ENCODE data around the gene RABGAP1L.

RABGAP1L gene

DNA sequence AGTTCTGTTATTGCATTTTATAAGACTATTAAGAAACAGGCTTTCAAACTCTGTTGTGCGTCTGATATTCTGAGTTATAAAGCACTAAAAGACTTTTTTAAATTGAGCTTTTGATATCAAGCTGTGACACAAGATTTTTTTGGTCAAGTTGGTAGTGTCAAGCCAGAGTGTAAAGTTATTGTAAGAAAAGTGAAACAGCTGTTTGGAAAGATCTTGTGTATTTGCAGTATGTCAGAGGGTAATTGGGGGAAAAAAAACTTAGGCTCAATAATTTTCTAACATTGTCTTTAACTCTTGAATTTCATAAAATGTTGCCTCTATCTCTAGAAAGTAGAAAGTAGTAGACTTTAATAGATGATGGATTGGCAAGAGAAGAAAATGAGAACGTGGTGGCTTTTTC is 844.2 kb downstream of the RABGAP1L start:
- H3K4me1 ChIP-seq, result no peaks in the 10 kb centered on the region
- H3K9me3 ChIP-seq (ENCODE audit: control insufficient read depth, low read length), result no peaks in the 10 kb centered on the region
- H3K4me3 ChIP-seq (ENCODE audit: low read depth, low read length), result no peak overlapping the region
- no peaks in the 10 kb centered on the region for H3K27me3 ChIP-seq (ENCODE audit: control insufficient read depth, insufficient read depth, low read length)
- H3K4me2 ChIP-seq (ENCODE audit: low read length), result no peak overlapping the region
- H3K9ac ChIP-seq, result no peak overlapping the region
- no peak overlapping the region for H3K27ac ChIP-seq
- no peak overlapping the region for H2AFZ ChIP-seq
- no peaks in the 10 kb centered on the region for H3K36me3 ChIP-seq (ENCODE audit: control insufficient read depth, insufficient read depth, low read length)
- TF ChIP-seq, protein P1, sequence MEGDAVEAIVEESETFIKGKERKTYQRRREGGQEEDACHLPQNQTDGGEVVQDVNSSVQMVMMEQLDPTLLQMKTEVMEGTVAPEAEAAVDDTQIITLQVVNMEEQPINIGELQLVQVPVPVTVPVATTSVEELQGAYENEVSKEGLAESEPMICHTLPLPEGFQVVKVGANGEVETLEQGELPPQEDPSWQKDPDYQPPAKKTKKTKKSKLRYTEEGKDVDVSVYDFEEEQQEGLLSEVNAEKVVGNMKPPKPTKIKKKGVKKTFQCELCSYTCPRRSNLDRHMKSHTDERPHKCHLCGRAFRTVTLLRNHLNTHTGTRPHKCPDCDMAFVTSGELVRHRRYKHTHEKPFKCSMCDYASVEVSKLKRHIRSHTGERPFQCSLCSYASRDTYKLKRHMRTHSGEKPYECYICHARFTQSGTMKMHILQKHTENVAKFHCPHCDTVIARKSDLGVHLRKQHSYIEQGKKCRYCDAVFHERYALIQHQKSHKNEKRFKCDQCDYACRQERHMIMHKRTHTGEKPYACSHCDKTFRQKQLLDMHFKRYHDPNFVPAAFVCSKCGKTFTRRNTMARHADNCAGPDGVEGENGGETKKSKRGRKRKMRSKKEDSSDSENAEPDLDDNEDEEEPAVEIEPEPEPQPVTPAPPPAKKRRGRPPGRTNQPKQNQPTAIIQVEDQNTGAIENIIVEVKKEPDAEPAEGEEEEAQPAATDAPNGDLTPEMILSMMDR (IDR thresholded peaks at IDR 0.05), result no peak
- peaks cover 4% of the 10 kb centered on the region for H3K79me2 ChIP-seq

DNA sequence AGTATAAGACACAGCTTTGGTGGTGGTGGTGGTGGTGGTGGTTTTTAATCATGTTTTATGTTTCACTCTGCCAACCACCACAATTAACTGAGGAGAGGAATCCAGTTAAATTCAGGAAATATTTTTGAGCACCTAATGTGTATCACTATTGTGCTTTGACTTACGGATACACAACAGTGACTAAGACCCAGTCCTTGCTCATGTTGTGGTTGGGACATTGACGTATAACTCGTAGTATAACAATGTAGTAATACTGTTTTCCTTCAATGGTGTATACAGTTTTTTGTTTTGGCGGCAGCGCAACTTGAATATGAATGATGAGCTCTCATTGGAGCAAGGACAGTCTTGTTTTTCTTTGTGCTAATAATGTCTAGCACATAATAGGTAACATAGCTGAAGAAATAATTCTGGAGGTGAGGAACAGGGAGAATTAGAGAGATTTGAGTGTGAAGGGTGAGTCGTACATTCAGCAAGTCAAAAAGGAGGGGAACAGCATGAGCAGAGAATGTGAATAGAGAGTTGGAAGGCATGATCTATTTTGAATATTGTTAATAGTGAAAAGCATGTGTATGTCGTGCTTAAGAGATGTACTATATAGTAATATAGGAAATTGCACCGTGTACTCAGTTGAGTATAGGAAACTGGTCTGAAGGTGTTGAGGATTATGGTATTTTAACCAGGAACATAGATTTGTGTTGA is 845.9 kb downstream of the RABGAP1L start:
- H3K79me2 ChIP-seq, result peaks cover 2% of the 10 kb centered on the region
- no peaks in the 10 kb centered on the region for H3K36me3 ChIP-seq (ENCODE audit: control insufficient read depth, insufficient read depth, low read length)
- H3K9me3 ChIP-seq (ENCODE audit: control insufficient read depth, low read length), result no peaks in the 10 kb centered on the region
- H3K4me1 ChIP-seq, result no peaks in the 10 kb centered on the region
- no peaks in the 10 kb centered on the region for H3K27me3 ChIP-seq (ENCODE audit: control insufficient read depth, insufficient read depth, low read length)
- TF ChIP-seq, protein P1 (IDR thresholded peaks at IDR 0.05), result no peak
- H3K4me3 ChIP-seq (ENCODE audit: low read depth, low read length), result no peak overlapping the region
- no peak overlapping the region for H3K9ac ChIP-seq
- no peak overlapping the region for H2AFZ ChIP-seq
- no peak overlapping the region for H3K27ac ChIP-seq
- H3K4me2 ChIP-seq (ENCODE audit: low read length), result no peak overlapping the region

DNA sequence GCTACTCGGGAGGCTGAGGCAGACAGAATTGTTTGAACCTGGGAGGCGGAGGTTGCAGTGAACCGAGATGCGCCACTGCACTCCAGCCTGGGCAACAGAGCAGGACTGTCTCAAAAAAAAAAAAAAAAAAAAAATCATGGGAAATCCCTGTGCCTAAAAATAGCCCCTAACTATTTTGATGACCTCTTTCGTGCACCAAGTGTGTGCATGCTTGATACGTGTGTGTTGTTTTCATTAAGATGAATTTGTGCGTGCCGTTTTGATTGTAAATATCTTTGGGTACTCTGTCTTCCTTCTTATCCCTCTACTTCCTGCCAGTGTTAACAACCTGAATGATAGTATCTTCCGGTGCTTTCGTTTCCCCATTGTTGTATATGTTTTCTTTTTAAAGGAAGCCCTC is 850.2 kb downstream of the RABGAP1L start:
- TF ChIP-seq, protein P1 (IDR thresholded peaks at IDR 0.05), result no peak
- no peak overlapping the region for H3K4me3 ChIP-seq (ENCODE audit: low read depth, low read length)
- H3K27ac ChIP-seq, result no peak overlapping the region
- no peaks in the 10 kb centered on the region for H3K9me3 ChIP-seq (ENCODE audit: control insufficient read depth, low read length)
- no peak overlapping the region for H2AFZ ChIP-seq
- no peaks in the 10 kb centered on the region for H3K79me2 ChIP-seq
- H3K4me2 ChIP-seq (ENCODE audit: low read length), result no peak overlapping the region
- H3K27me3 ChIP-seq (ENCODE audit: control insufficient read depth, insufficient read depth, low read length), result no peaks in the 10 kb centered on the region
- H3K9ac ChIP-seq, result no peak overlapping the region
- no peaks in the 10 kb centered on the region for H3K36me3 ChIP-seq (ENCODE audit: control insufficient read depth, insufficient read depth, low read length)
- H3K4me1 ChIP-seq, result no peaks in the 10 kb centered on the region

GRCh38 chr1:175013445-175013844 is 854.1 kb downstream of the RABGAP1L start:
- H3K79me2 ChIP-seq, result no peaks in the 10 kb centered on the region
- no peaks in the 10 kb centered on the region for H3K27me3 ChIP-seq (ENCODE audit: control insufficient read depth, insufficient read depth, low read length)
- H3K9me3 ChIP-seq (ENCODE audit: control insufficient read depth, low read length), result no peaks in the 10 kb centered on the region
- H3K36me3 ChIP-seq (ENCODE audit: control insufficient read depth, insufficient read depth, low read length), result no peaks in the 10 kb centered on the region
- no peak overlapping the region for H3K9ac ChIP-seq
- H3K4me2 ChIP-seq (ENCODE audit: low read length), result no peak overlapping the region
- H2AFZ ChIP-seq, result no peak overlapping the region
- TF ChIP-seq, protein P1 (IDR thresholded peaks at IDR 0.05), result no peak
- no peaks in the 10 kb centered on the region for H3K4me1 ChIP-seq
- H3K4me3 ChIP-seq (ENCODE audit: low read depth, low read length), result no peak overlapping the region
- no peak overlapping the region for H3K27ac ChIP-seq

- Histone ChIP-seq H3K4me1 (no peaks in the 10 kb centered on the region), H3K9ac (no peak overlapping the region), H3K36me3 (ENCODE audit: control insufficient read depth, insufficient read depth, low read length) (no peaks in the 10 kb centered on the region), H3K4me3 (ENCODE audit: low read depth, low read length) (no peak overlapping the region), H3K9me3 (ENCODE audit: control insufficient read depth, low read length) (no peaks in the 10 kb centered on the region), H3K27ac (no peak overlapping the region), H3K27me3 (ENCODE audit: control insufficient read depth, insufficient read depth, low read length) (no peaks in the 10 kb centered on the region), H3K79me2 (no peaks in the 10 kb centered on the region), H2AFZ (no peak overlapping the region), H3K4me2 (ENCODE audit: low read length) (no peak overlapping the region)
- TF ChIP-seq, protein P1 (IDR thresholded peaks at IDR 0.05), result no peak
Observed at GRCh38 chr1:175015243-175015642, 855.9 kb downstream of the RABGAP1L start.
